HEK293 (cell line): ENCODE results near the gene FBN2.
A peak's percentile ranks its signal among the peaks of the same experiment; 100 is the strongest.

ENCODE experiments used
- CTCF ChIA-PET: fragments of 350-600 bp; formaldehyde crosslinking; extraction: SDS; loops from one replicate; lab custom pipeline; 2021; ENCODE audit warnings: antibody characterized with exemption; lab: Yijun Ruan, JAX
- POLR2A ChIA-PET: fragments of 300-600 bp; formaldehyde crosslinking; extraction: SDS; loops from one replicate; lab custom pipeline; 2020; ENCODE audit warnings: antibody characterized with exemption, inconsistent platforms; lab: Yijun Ruan, JAX
- H3K27ac ChIP-seq: fragments of 200-500 bp; sonication (Bioruptor generic); 2 replicates; pipeline ENCODE4 v1.5.1; 2014; ENCODE audit warnings: low read depth, low read length, control low read depth, inconsistent platforms; ENCODE audit errors: extremely low read depth
- H3K36me3 ChIP-seq, 2 experiments: fragments of 200-500 bp in 1 of 2; sonication (Bioruptor generic) in 1 of 2; 1 replicate in 1 of 2; 2 replicates in 1 of 2; pipeline ENCODE4 v1.5.1; 2014 to 2017; ENCODE audit warnings: inconsistent platforms in 2 of 2, low read length in 2 of 2; ENCODE audit not compliant: control insufficient read depth in 2 of 2, insufficient read depth in 1 of 2
- H3K4me1 ChIP-seq: fragments of 200-500 bp; sonication (Bioruptor generic); 2 replicates; pipeline ENCODE4 v1.5.1; 2014; ENCODE audit warnings: mild to moderate bottlenecking, low read length, inconsistent platforms; ENCODE audit not compliant: control insufficient read depth, insufficient read depth
- H3K4me3 ChIP-seq: 2 replicates; pipeline ENCODE4 v1.5.1; 2011; ENCODE audit warnings: low read depth, mild to moderate bottlenecking, control low read depth, low read length, moderate library complexity
- H3K9me3 ChIP-seq: fragments of 200-500 bp; sonication (Bioruptor generic); 2 replicates; pipeline ENCODE4 v1.5.1; 2014; ENCODE audit warnings: low read depth, low read length, inconsistent platforms; ENCODE audit not compliant: control insufficient read depth, insufficient read depth
- AEBP2 ChIP-seq: fragments of 450-650 bp; formaldehyde crosslinking; IDR thresholded peaks from 2 replicates; pipeline ENCODE4 v1.5.1; 2016; ENCODE audit warnings: missing biosample characterization, missing genetic modification characterization, borderline replicate concordance
- EGR2 ChIP-seq: fragments of 450-650 bp; formaldehyde crosslinking; IDR thresholded peaks from 2 replicates; pipeline ENCODE4 v1.5.1; 2016; ENCODE audit warnings: low read depth, missing biosample characterization, missing genetic modification characterization
- FEZF1 ChIP-seq: fragments of 450-650 bp; formaldehyde crosslinking; IDR thresholded peaks from 2 replicates; pipeline ENCODE4 v1.5.1; 2016; ENCODE audit warnings: missing biosample characterization, missing genetic modification characterization
- HOXC10 ChIP-seq: sonication (generic); formaldehyde crosslinking; IDR thresholded peaks from 2 replicates; pipeline ENCODE4 v1.8.1; 2023; ENCODE audit warnings: mild to moderate bottlenecking, missing genetic modification reagents
- IKZF3 ChIP-seq: fragments of 450-650 bp; IDR thresholded peaks from 2 replicates; pipeline ENCODE4 v1.5.0; 2018; ENCODE audit warnings: missing biosample characterization, mild to moderate bottlenecking, missing genetic modification characterization, moderate library complexity
- KLF1 ChIP-seq: fragments of 450-650 bp; formaldehyde crosslinking; IDR thresholded peaks from 2 replicates; pipeline ENCODE4 v1.5.1; 2016; ENCODE audit warnings: missing biosample characterization, missing genetic modification characterization
- OVOL3 ChIP-seq: fragments of 450-650 bp; formaldehyde crosslinking; IDR thresholded peaks from 2 replicates; pipeline ENCODE4 v1.5.1; 2016; ENCODE audit warnings: missing biosample characterization, missing genetic modification characterization
- RBAK ChIP-seq: fragments of 450-650 bp; formaldehyde crosslinking; IDR thresholded peaks from 2 replicates; pipeline ENCODE4 v1.5.1; 2016; ENCODE audit warnings: missing biosample characterization, missing genetic modification characterization
- SCRT2 ChIP-seq: fragments of 450-650 bp; formaldehyde crosslinking; IDR thresholded peaks from 2 replicates; pipeline ENCODE4 v1.5.1; 2016; ENCODE audit warnings: missing biosample characterization, missing genetic modification characterization
- SP7 ChIP-seq: fragments of 450-650 bp; formaldehyde crosslinking; IDR thresholded peaks from 2 replicates; pipeline ENCODE4 v1.5.1; 2016; ENCODE audit warnings: missing biosample characterization, missing genetic modification characterization
- ZNF174 ChIP-seq: fragments of 450-650 bp; formaldehyde crosslinking; IDR thresholded peaks from 2 replicates; pipeline ENCODE4 v1.5.0; 2017; ENCODE audit warnings: missing biosample characterization, mild to moderate bottlenecking, missing genetic modification characterization
- ZNF214 ChIP-seq: fragments of 450-650 bp; formaldehyde crosslinking; IDR thresholded peaks from 2 replicates; pipeline ENCODE4 v1.5.1; 2017; ENCODE audit warnings: missing biosample characterization, mild to moderate bottlenecking, missing genetic modification characterization, borderline replicate concordance
- ZNF404 ChIP-seq: fragments of 450-650 bp; formaldehyde crosslinking; IDR thresholded peaks from 2 replicates; pipeline ENCODE4 v1.5.1; 2017; ENCODE audit warnings: missing biosample characterization, missing genetic modification characterization
- ZNF423 ChIP-seq: fragments of 450-650 bp; formaldehyde crosslinking; IDR thresholded peaks from 2 replicates; pipeline ENCODE4 v1.5.1; 2016; ENCODE audit warnings: missing biosample characterization, missing genetic modification characterization
- ZNF596 ChIP-seq: fragments of 450-650 bp; IDR thresholded peaks from 2 replicates; pipeline ENCODE4 v1.5.0; 2018; ENCODE audit warnings: missing biosample characterization, mild to moderate bottlenecking, missing genetic modification characterization, moderate library complexity
- ZNF626 ChIP-seq: fragments of 450-650 bp; sonication (Bioruptor Pico); formaldehyde crosslinking; IDR thresholded peaks from 2 replicates; pipeline ENCODE4 v1.5.1; 2018; ENCODE audit warnings: missing biosample characterization, missing genetic modification characterization, inconsistent platforms
- ZNF677 ChIP-seq: fragments of 450-650 bp; IDR thresholded peaks from 2 replicates; pipeline ENCODE4 v1.5.0; 2018; ENCODE audit warnings: missing biosample characterization, mild to moderate bottlenecking, missing genetic modification characterization, moderate library complexity
- ZNF707 ChIP-seq: fragments of 450-650 bp; formaldehyde crosslinking; IDR thresholded peaks from 2 replicates; pipeline ENCODE4 v1.5.1; 2016; ENCODE audit warnings: missing biosample characterization, missing genetic modification characterization
- TF ChIP-seq, protein P1 (sequence below): IDR thresholded peaks from 2 replicates; pipeline ENCODE4 v1.6.1; 2011; ENCODE audit warnings: mild to moderate bottlenecking, low read depth, low read length, borderline replicate concordance
- TF ChIP-seq, protein P2 (sequence below): fragments of 450-650 bp; formaldehyde crosslinking; IDR thresholded peaks from 2 replicates; pipeline ENCODE4 v1.5.1; 2016; ENCODE audit warnings: missing biosample characterization, missing genetic modification characterization
- TF ChIP-seq, protein P3 (sequence below): fragments of 450-650 bp; formaldehyde crosslinking; IDR thresholded peaks from 2 replicates; pipeline ENCODE4 v1.5.1; 2017; ENCODE audit warnings: missing biosample characterization, missing genetic modification characterization

FBN2 gene

GRCh38 chr5:128340648-128341047 is 197.4 kb downstream of the FBN2 start:
- ChIA-PET CTCF (no interaction called here), POLR2A (no interaction called here)
- H3K4me3 ChIP-seq: no peak overlapping the region
- no peaks in the 10 kb centered on the region for H3K9me3 ChIP-seq
- H3K27ac ChIP-seq: no peak overlapping the region
- peaks cover 50 to 77% of the 10 kb centered on the region in 2 experiments for H3K36me3 ChIP-seq
- no peaks in the 10 kb centered on the region for H3K4me1 ChIP-seq
- TF ChIP-seq HOXC10 (CRISPR knock-in tag): no peak
- peak; percentile 69 for TF ChIP-seq ZNF596 (tag by site-specific recombination)
- TF ChIP-seq EGR2 (tag by site-specific recombination): no peak
- TF ChIP-seq ZNF404 (tag by site-specific recombination): no peak

DNA sequence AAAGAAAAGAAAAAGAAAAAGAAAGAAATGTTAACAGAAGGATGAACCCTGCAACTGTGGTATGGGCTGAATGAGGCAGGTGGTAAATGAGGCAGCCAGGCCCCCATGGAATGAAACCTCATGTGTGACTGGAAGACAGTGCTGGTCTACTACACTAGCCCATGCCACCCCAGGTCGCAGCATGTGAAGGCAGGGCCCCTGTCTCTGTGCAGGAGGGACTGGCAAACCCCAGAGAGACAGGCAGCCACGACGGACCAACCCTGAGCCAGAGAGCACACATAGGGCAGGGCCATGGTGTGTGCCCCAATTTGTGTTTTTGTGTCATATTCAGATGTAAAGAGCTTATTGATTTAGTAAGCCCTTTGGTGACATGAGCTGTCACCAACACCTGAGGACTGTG is 198.5 kb downstream of the FBN2 start:
- H3K4me3 ChIP-seq: no peak overlapping the region
- ChIA-PET CTCF (no interaction called here), POLR2A (no interaction called here)
- H3K4me1 ChIP-seq: no peaks in the 10 kb centered on the region
- no peaks in the 10 kb centered on the region for H3K9me3 ChIP-seq
- peaks cover 55 to 80% of the 10 kb centered on the region in 2 experiments for H3K36me3 ChIP-seq
- H3K27ac ChIP-seq: no peak overlapping the region
- TF ChIP-seq AEBP2 (no peak), ZNF707 (tag by site-specific recombination) (no peak), RBAK (tag by site-specific recombination) (no peak), KLF1 (tag by site-specific recombination) (no peak), ZNF423 (tag by site-specific recombination) (no peak), EGR2 (tag by site-specific recombination) (no peak), ZNF214 (tag by site-specific recombination) (no peak), ZNF626 (tag by site-specific recombination) (no peak), FEZF1 (no peak), SCRT2 (tag by site-specific recombination) (no peak), ZNF174 (tag by site-specific recombination) (no peak), OVOL3 (tag by site-specific recombination) (no peak), SP7 (tag by site-specific recombination) (no peak), ZNF677 (tag by site-specific recombination) (no peak), IKZF3 (tag by site-specific recombination) (no peak)
- TF ChIP-seq, protein P1, sequence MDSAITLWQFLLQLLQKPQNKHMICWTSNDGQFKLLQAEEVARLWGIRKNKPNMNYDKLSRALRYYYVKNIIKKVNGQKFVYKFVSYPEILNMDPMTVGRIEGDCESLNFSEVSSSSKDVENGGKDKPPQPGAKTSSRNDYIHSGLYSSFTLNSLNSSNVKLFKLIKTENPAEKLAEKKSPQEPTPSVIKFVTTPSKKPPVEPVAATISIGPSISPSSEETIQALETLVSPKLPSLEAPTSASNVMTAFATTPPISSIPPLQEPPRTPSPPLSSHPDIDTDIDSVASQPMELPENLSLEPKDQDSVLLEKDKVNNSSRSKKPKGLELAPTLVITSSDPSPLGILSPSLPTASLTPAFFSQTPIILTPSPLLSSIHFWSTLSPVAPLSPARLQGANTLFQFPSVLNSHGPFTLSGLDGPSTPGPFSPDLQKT: no peak
- TF ChIP-seq, protein P2, sequence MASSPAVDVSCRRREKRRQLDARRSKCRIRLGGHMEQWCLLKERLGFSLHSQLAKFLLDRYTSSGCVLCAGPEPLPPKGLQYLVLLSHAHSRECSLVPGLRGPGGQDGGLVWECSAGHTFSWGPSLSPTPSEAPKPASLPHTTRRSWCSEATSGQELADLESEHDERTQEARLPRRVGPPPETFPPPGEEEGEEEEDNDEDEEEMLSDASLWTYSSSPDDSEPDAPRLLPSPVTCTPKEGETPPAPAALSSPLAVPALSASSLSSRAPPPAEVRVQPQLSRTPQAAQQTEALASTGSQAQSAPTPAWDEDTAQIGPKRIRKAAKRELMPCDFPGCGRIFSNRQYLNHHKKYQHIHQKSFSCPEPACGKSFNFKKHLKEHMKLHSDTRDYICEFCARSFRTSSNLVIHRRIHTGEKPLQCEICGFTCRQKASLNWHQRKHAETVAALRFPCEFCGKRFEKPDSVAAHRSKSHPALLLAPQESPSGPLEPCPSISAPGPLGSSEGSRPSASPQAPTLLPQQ: no peak
- TF ChIP-seq, protein P3, sequence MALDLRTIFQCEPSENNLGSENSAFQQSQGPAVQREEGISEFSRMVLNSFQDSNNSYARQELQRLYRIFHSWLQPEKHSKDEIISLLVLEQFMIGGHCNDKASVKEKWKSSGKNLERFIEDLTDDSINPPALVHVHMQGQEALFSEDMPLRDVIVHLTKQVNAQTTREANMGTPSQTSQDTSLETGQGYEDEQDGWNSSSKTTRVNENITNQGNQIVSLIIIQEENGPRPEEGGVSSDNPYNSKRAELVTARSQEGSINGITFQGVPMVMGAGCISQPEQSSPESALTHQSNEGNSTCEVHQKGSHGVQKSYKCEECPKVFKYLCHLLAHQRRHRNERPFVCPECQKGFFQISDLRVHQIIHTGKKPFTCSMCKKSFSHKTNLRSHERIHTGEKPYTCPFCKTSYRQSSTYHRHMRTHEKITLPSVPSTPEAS (tag by site-specific recombination): no peak
